NCI-H2029 (cell line): Measurements from ENCODE around the gene IQGAP3.

Experiments
- DNase-seq: peaks from one replicate; lab custom pipeline; 2025; lab: John Stamatoyannopoulos, UW

Gene IQGAP3

GRCh38 chr1:156497078-156497742 is 75.2 kb downstream of the IQGAP3 start:
- DNase-seq = no peak

DNA sequence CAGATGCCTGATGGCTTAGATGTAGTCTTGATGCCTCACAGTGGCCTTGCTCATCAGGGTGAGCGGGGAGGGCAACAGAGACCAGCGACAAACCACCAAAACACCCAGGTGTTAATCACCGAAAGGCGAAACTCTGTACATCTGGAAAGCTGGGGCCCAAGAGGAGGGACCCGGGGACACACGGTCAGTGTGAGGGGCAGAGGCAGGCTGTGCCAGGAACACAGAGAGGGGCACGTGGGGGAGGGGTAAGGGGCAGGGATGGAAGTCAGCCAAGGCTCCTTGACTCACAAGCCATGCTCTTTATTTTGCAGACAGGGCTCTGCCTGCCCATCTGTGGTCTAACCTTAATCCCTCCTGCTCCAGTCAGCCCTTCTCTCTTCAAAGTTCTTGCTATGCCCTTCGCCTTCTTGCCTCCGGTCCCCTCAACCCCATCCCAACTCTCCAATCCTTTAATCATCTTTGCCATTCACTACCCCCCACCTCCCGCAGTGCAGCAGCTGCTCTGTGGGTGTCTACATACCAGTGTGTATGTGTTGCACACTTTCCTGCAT is 76.1 kb downstream of the IQGAP3 start:
- no peak for DNase-seq

DNA sequence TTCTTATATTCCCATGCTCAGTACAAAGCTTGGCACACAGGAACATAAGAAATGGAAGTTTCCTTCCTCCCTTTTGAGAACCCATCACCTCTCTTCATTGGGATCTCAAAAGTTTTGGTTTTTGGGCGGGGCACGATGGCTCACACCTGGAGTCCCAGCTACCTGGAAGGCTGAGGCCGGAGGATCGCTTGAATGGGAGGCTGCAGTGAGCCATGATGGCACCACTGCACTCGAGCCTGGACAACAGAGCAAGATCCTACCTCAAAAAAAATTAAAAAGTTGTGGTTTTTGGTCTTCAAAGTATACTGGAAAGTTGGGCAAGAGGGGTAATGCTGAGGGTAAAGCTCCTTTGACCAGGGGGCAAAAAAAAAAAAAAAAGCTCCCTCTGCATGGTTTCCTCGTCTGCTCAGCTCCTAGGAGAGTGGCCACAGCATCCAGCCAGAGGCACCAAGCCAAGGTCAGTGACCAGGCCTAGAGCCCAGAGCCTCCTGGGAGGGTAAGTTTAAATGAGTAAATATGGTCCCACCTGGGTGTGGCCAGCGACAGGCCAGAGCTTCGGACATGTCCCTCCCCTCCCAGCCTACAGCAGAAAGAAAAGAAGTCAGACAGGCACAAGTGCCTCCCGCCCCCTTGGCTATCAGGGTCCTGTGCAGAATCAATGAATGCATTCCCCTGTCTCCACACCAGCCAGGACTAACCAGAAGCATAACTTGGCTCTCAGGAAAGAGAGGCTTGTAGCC is 76.8 kb downstream of the IQGAP3 start:
- no peak for DNase-seq

DNA sequence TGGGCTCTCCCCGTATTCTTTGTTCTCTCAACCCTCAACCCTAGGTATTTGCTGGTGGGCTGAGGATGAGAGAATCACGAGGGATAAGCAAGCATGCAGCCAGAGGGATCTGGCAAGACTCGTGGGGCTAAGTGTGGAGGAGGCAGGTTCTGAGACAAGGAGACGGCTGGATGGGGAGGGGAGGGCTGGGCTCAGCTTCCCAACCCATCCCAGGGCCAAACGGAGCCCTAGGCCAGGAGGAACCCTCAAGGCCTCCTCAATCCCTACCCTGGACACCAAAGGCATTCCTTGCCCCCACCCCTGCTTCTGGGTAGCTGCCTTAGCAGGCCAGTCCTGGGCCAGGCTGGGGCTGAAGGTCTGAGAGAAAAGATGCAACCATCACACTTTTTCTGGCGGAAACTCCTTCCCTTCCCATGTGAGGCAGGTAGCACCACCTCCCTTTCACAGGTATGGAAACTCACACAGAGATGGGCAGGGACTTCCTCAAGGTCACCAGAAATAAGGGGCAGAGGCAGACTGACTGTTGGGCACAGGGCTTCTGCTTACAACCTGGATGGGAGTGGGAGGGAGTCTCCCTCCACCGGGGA is 78.0 kb downstream of the IQGAP3 start:
- DNase-seq = no peak

GRCh38 chr1:156493742-156494141 is 78.6 kb downstream of the IQGAP3 start:
- DNase-seq = no peak

DNA sequence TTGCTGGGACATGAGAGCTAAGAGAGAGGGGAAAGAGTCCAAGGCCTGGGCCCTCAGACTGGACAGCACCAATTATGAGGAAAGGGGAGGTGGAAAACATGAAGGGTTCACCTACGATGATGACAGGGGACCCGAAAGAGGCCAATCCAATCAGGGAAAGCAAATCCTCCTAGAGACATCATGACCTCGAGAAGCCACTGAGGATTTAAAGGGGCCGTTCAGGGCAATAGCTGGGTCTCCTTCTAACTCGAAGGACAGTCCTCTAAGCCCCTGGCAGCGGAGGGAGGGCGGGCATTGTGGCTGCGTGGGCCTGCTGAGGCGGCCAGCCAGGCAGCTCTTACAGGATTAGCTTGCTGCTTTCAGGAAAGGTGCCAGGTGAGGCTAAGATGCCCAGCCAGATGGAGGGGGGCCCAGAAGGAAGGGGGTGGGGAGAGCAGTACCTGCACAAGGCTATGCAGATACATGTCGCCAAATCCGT is 79.2 kb downstream of the IQGAP3 start:
- DNase-seq = peak; percentile 61

DNA sequence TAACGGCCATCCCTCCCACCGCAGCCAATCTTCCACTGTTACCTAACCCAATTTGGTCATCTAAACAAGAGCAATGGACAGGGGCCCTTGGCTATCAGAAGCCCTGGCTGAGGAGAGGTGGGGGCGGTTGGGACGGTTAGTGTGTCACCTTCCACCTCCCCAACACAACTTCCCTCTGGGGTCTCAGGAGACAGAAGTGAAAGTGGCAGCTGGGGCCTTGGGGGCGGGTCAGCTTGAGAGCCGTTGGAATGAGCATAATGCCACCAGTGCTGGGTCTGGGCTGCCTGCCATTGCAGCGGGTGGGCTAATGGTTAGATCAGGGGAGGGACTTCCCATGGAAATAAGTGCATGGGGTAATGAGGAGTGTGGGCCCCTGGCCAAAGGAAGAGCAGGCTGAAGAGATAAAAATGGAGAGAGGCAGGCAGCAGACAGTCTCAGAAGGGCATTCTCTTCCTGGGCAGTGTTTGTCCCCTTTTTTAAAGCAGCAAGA is 79.7 kb downstream of the IQGAP3 start:
- DNase-seq = peak; percentile 21

DNA sequence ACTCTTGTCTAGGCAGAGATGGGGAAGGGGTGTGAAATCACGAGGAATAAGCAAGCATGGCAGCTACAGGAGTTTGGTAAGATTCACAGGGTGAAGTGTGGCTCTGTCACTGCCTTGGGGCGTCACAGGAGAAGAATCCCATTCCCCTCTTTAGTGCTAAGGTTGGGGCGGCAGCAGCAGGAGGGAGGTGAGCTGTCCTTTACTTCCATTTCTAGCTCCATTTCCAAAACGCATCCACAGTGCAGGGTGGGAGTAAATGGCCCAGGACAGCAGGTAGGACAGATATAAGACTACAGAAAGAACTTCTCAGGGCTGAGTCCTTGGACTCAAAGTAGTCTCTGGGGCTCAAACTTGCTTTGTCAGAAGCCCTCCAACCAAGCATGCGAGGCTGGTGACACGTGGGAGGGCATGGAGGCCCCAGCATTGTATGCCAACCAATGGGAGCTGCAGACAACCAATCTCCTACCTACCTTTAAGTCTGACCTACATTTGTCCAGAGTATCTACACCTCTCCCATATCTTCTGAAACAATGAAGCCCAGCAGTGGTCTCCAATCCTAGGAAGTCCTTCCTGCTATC is 80.3 kb downstream of the IQGAP3 start:
- DNase-seq = no peak

- no peak for DNase-seq
Observed at GRCh38 chr1:156491151-156491949, 81.0 kb downstream of the IQGAP3 start.

GRCh38 chr1:156490401-156491032 is 81.8 kb downstream of the IQGAP3 start:
- DNase-seq = no peak

DNA sequence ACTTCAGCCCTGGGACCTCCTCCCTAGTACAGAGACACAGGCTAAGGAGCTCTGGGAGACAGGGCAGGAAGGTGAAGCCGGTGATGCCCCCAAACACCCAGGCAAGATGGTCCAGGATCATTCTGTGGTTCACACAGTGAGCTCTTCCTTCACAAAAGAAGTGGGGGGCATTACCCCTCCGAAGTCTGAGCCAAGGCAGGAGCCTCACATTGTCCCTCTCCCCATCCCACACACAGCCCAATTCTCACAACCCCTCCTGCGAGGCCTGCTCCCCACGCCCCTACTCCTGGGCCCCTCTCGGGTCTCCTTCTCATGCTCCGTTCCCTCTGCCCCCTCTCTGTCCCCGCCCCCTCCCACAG is 82.5 kb downstream of the IQGAP3 start:
- no peak for DNase-seq

- DNase-seq = peak; percentile 34
Observed at GRCh38 chr1:156489166-156489934, 83.0 kb downstream of the IQGAP3 start.

- DNase-seq = no peak
Observed at GRCh38 chr1:156488566-156489165, 83.7 kb downstream of the IQGAP3 start.

DNA sequence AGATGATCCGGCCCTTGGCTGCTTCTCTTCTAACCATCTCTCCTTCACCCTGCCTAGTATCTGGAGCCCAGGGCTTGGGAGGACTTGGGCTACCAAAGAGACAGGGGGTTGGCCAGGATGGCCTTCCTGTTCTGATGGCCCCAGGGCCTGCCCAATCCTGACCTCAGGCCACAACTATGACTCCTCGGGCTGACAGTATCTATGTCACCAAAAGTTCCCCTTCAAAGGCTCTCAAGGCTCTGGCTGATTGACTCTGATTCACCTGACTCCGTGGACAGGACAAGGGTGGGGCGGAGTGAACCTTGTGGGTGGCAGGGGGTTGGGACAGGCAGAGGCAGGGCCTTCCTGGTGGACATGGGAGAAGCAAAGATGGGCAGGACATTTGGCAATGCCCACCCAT is 84.5 kb downstream of the IQGAP3 start:
- no peak for DNase-seq

- DNase-seq = no peak
Observed at GRCh38 chr1:156486421-156487344, 85.7 kb downstream of the IQGAP3 start.

DNA sequence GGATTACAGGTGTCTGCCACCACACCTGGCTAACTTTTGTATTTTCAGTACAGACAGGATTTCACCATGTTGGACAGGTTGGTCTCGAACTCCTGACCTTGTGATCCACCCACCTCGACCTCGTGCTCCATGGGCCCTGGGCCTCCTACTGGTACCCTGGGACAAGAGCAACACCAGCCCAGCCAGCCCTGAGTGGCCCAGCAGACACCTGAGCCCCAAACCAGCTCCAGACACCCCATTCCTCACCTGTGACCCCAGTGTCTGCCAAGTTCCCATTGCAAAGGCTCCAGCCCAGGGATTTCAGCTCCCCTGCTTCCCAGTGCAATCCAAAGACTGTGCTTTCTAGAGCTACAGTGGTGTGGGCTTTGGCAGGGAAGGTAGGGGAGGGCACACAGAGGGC is 86.4 kb downstream of the IQGAP3 start:
- no peak for DNase-seq

DNA sequence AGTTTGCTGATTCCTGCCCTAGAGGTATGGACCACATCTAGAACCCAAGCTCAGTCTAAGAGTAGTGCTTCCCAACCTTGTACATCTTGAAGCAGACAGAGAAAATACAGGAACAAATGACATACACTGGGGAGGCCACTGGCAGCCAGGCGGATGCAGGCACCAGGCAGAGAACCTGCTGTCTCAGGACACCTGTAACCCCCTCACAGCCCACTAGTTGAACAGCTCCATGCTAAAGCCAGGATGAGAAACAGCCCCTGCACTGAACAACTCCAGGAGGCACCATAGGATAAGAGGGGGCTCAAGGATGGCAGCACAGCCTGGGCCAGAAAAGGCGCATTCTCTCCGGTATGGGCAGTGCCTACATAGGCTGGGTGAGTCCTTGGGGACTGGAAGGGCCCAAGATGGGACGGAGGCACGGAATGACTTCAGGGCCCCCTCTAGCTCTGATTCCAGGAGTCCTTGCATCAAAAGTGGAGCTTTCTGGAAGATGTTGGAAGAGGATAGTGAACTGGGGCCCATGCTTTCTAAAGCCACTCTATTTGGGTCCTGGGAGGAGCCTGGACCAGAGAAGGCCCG is 87.8 kb downstream of the IQGAP3 start:
- no peak for DNase-seq

GRCh38 chr1:156483397-156483796 is 89.0 kb downstream of the IQGAP3 start:
- DNase-seq = no peak
